Measurements from ENCODE around the gene FAM124A.

FAM124A gene

DNA sequence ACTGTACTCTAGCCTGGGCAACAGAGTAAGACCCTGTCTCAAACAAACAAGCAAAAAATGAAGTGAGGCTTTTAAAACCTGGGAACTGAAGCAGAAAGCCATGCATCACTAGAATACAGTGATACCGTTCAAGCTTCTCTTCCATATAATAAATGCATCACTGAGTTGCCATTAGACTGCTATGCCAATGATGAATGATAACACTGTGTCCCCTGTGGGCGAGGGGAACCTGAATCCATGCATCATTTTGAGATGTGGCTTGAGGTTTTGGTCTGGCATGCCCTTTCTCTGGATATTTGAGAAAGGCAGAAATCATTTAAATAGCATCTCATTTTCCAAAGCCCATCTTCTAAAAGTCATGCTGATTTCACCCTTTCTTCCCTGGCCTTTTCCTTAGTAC lies 1.5 kb upstream of the FAM124A start:
- no peak for DNase-seq (ENCODE audit: low read depth, low spot score)

DNA sequence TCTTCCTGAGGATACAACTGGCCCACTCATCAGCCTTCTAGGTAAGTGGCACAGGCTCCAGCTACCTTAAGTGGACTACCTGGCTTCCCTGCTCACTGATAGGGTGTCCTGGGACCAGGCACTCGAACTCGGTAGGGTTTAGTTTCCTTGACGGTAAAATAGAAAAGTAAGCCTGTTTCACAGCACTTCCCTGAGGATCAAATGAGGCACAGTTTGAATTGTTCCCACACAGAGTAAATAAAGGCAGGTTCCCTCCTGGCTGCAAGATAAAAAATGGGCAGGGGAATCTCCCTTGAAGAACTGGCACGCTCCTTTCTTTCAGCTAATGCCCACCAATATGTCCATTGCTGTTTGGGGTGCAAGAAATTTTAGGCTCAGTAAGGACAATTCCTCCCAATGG lies 1.1 kb upstream of the FAM124A start:
- no peak for DNase-seq (ENCODE audit: low read depth, low spot score)

DNA sequence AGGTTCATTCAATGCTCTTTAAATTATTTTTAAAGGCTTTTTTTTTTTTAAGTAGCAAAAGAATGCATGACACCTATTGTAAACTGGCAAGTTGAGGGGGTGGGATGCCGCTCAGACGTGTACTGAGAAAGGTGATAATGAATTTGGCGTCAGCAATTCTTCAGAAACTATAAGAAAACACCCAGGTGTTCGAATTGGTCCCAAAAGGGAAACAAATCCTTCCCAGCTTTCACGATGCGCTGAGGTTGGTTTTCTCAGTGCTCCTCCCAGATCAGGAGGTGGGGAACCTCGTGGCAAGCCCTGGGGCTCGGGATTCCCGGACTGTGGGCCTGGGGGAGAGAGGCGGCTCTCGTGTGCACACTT lies 543 bp upstream of the FAM124A start:
- no peak for DNase-seq (ENCODE audit: low read depth, low spot score)

DNA sequence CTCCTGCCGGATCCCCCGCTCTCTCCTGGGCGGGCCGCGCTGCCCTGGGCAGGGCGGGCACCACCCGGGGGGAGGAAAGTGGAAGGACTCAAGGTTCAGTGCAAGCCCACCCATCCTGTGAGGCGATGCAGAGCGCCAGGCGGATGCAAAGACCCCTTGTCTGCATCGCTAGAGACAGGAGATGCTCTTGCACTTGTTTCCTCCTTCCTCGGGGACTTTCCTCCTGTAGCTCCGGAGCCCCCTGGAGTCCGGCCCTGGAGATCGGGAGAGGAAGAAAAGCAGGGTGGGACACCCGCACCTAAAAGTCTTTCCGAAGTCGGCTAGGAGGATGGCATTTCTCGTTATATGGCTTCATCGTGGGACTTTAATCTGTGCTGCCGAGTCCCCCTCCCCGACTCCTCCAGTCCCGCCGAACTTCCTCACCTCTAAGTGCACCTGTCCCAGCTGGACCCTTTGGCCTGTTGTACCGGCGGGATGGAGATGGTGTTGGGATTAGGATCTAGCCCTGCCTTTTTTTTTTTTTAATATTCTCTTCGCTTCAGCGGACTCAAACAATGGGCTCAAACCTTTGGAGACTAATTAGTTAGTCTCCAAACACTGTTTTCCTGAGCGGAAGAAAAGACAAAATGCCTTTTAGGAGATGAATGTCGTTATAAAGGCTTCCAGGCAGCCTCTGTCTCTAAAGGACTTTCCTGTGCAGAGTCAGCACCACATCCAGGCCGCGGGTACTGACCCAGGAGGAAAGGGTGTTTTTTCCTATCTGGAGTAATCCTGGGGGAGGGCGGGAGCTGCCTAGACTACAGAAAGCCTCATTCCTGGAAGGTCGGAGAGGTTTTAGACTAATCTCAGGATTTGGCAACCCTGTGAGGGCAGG lies 725 bp downstream of the FAM124A start:
- no peak for DNase-seq (ENCODE audit: low read depth, low spot score)

DNA sequence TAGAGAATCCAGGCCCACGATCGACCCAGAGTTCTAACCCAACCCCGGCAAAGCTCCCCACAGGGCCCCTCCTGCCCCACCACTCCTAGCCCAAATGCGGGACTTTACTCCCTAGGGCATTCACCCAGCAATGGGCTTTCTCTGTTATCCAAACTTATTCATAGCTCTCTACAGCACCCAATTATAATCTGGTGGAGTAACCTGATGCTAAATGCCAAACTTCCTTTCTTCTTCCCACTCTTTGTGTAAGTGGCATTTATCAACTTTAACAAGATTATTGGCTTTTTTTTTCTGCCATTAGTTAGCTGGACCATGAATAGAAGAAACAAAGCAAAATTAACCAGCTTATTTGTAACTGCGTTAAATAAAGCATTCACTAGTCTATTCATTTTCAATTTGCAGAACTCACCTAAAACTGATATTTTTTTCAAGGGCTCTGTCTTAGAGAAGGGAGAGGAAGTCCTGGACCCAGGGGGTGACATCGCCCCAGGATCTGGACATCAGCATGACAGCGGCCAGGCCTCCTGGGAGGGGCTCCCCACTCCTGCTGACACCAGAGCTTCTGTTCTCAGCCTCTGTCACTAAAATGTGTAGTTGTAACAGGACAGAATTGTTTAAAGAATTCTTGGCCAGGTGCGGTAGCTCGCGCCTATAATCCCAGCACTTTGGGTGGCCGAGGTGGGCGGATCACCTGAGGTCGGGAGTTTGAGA lies 1.5 kb downstream of the FAM124A start:
- DNase-seq (ENCODE audit: low read depth, low spot score) = no peak

DNA sequence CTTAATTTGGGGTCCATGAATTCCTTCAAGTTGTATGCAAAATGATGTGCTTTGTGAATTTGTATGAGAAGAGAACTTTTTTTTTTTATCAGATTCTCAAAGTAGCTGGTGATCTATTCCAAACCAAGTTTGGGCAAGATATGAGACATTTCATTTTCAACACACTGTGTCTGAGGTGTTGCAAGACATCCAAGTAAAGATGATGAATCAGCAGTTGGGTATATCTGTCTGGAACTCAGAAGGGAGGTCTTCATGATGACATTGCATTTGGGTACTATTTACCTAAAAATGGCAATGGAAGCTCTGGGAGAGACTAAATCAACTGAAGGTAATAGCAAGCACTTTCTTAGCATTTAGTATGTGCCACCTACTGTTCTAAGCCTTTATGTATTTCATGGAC lies 2.8 kb downstream of the FAM124A start:
- DNase-seq (ENCODE audit: low read depth, low spot score) = no peak

DNA sequence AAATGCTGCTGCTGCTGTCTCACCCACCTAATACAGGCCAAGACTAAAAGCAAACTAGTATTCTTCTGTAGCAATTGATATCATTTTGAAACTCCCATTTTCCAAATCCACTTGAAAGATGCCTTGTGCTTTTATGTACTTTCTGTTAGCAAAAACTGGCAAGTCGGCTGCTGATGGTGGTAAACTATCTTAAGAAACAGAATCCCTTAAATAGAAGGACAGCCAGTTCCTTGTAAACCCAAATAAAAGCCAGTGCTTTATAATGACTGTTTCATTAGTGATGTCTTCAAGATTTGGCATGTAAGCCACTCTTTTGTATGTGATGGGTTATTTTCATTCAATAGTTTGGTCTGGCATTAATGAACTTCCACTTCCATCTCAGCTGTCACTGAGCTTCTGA lies 5.2 kb downstream of the FAM124A start:
- DNase-seq (ENCODE audit: low read depth, low spot score) = no peak

DNA sequence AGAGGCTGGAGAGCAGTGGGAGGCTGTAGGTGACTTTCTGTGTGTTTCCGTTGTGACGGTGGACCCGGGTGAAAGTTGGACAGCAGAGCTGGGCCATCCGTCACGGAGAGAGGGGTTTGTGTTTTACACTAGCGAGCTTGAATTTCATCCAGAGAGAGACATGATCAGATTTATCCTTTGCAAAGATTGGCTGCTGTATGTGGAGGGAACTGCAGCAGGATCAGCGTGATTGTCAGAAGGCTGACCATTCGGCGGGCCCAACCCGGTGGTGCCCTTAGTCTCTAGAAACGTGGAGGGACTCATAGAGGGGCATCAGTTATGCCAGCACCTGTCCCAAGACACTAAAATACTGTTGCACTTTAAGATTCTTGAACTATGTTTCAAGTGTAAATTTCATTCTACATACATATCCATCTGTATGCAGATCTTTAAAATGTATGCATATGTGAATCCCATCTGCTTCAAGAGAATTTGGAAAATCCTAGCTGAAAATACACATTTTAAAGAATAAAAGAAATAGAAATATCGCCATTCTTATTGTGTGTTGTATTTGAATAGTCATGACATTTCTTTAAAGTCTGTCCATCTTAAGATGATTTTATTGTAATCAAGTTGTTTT lies 7.0 kb downstream of the FAM124A start:
- no peak for DNase-seq (ENCODE audit: low read depth, low spot score)

DNA sequence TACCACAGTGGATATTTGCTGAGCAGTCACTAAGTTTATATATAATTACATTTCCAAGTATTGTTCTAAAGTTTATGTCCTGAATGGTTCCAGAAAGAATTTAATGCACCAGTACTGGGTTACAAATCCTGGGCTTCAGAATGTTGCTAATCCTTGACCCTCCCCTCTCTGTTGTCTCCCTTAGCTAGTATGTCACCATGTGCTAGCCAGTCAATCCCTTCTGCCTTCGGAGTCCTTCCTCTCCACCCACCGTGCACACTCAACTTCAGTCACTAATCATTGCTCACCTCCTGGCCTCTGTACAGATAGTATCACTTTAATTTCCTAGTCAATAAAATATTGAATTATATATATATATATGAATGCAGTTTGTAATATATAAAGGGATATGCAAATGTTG lies 7.5 kb downstream of the FAM124A start:
- no peak for DNase-seq (ENCODE audit: low read depth, low spot score)

DNA sequence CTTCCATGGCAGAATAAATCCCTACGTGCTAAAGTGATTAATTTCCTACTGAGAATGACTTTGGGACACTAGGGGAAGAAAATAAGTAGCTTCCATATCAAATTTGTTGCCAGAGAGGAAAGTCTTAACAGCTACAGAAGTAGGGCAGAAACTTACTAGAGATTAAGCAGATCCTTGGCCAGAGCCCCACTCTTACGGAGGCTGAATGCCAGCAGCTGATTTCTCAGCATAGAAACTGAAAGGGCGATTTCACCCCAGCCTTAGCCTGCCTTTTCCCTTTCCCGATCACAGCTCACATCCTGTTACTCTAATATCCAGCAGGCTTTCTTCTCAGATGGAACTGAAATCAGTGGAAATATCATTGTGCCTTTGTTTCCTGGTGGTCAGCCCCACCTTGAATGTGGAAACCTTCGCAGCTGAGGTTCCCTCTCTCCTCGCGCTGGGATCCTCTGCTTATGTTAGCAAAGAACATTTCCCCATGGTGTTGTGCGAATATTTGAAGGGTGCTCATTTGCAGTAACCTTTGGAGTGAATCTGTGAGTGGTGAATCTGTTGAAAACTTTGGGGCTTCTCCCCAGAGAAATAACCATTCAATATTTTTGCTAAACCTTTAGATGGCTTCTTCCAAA lies 8.4 kb downstream of the FAM124A start:
- DNase-seq (ENCODE audit: low read depth, low spot score) = peak; percentile 13

DNA sequence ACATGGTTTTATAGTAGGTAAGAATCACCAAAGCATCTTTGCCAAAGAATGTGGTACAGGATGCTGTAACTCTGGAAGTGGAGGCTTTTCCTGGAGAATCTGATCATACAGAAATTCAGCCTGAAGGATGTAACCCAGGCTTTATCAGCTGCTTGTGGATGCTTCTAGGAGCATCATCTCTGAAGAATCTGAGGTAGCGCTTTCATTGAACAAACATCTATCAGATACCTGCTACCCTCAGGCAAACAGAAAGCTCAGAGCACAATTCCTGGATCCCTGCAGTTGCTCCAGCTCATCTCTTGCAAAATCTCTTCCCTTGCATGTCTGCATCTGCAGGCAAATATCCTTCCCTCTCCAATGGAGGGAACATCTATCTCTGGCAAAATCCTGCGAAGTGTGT lies 9.3 kb downstream of the FAM124A start:
- DNase-seq (ENCODE audit: low read depth, low spot score) = no peak

DNA sequence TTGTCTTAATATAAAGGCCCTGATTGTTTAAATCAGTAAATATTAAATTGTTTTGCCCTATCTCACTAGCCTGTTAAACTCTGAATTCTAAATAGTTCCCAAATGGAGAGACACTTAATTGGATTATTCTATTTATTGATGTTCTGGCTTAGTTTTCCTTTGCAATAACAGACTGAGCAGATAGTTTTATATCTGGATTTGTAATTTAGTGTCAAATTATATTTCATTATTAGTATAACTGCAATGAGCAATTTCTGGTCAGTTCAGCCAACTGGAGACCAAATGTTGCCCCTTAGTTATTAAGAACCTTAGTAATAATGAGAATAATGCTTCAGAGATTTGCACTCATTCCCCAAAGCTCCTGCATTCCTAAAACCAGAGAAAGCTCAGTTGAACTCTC lies 10.1 kb downstream of the FAM124A start:
- DNase-seq (ENCODE audit: low read depth, low spot score) = no peak

DNA sequence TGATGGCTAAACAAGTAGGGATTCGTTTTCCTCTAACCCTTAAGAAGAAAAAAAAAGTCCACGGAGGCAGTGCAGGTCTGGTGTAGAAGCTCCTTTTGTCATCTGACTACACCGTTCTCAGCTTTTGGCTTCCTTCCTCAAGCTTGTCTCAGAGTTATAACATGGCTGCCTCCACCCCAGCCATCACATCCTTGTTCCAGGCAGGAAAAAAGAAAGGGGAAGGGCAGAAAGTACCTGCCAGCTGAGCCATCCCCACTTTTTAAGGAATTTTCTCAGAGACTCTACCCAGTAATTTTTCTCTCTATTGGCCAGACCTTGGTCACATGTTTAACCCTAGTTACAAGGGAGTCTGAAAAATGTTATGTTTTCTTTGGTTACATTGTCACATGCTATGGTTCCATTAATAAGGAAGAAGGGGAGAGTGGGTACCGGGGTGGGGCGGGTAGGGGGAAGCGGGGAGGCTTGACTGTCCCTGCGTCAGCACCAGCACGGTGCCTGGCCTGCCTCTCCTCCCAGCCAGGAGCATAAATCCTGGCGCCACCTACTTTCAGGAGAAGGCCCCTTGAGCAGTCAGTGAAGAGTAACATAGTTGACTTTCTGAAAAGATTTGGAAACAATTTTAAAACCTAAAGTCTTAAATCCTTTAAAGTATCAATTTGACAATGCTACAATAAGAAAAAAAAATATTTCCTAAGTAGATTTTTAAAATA lies 11.1 kb downstream of the FAM124A start:
- DNase-seq (ENCODE audit: low read depth, low spot score) = no peak

DNA sequence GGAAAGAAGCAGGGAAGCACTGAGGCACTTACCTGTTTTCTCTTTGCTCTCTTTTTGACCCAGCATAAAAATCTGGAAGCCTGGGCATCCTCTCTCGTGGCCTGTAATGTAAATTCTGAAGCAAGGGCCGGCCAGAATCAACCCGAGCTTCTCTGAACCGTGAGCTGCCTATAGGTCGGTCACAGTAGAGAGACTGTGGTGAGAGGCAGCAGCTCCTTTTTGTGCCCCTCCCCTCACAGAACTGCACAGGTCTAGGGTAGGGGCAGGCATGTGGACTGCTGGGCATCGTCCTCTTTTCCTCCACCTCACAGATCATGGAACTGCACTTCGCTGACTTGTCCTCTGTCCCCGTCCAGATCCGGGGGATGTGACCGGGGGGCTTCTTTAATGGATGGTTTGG lies 12.5 kb downstream of the FAM124A start:
- no peak for DNase-seq (ENCODE audit: low read depth, low spot score)

DNA sequence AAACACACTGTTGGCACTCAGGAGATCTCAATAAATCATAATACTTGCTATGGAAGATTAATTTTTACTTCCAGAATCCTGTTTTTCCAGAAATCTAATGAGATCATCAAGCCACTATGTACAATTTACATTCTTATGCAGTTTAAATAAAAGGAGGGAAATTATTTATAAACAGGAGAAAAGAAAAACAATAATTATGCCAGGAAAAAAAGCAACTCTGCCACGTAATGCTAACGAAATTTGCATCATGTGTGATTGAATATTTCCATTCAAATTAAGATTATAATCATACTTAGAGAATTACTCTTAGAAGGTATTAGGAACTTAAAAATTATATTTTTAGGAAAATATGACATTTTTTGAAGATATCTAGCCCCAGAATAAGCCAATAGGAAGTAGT lies 13.0 kb downstream of the FAM124A start:
- no peak for DNase-seq (ENCODE audit: low read depth, low spot score)

DNA sequence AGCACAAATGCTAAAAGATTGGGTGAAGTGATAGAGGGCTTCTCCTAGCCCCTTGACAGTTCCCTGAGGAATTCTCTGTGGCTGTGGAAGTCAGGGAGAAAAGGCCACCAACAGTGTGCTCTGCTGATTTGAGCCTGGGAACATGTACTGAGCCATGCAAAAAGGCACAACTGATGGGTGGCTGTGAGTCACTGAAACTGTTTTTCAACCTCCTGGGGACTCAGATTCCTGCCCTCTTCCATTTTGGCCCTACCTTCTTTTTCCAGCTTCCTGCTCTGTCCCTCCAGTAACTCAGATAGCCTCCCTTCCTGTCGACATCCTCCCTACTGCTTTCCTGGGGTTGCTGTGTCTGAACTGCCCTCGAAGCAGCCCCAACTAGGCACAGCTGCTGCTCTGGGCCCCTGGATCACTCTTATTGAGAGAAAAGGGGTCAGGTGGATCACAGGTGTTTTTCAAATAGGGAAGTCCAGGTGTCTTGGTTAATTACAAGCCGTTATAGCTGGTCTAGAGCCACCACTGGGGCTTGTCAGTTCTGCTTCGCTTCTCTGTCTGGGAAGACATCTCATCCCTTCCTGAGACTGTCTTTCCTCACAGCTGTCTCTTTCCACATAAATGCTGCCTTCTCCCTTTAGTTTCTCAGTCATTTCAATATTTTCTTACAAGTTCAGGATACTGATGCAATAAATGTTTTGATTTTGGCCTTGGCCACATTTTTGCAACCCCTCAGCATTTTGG lies 13.7 kb downstream of the FAM124A start:
- DNase-seq (ENCODE audit: low read depth, low spot score) = no peak

DNA sequence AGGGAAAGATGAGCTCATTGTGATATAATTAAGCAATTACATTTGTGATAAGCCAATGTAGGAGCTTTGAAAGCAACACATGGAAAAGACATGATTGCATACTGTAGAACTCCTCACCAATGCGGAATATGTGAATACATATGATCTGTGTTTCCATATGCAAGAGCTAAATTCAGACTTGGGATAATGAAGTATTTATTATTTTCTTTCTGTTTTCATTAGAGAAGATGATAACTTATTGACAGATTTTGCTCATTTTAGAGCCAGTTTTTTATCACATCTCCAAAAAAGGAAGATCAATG lies 14.2 kb downstream of the FAM124A start:
- DNase-seq (ENCODE audit: low read depth, low spot score) = no peak

DNA sequence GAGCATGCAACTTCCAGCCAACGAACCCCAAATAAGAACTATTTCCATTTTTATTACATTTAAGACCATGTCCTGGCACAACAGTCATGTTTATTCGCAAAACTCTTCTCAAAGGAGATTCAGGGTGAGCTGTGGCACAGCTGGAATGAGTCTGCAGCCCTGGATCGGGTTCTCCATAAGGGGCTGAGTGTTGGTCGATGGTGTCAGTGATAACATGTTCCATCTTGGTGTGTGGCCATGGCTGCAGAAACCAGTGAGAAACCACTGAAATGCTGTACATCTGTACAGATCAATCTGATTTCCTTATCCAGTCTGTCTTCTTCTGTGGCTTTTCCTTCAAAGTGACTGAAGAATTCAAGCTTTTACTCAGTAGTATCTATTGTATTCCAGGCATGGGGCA lies 15.2 kb downstream of the FAM124A start:
- DNase-seq (ENCODE audit: low read depth, low spot score) = no peak

DNA sequence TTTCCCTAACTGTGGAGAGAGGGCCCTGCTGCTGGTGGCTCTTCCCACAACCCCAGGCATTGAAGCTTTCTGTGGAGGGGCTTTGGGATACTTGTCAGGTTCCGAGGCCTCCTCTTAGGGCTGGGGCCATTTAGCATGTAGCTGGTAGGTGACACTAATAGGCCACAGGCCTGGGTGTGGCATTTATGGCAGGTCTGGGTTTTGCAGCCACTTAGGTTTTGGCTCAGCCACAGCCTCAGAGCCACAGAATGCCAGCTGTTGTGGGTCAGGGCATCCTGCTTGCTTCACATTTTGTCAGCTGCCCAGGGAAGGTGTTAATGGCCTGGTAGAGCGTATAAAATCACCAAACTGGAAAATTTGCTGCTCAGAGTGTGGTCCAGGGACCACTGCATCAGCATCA lies 15.7 kb downstream of the FAM124A start:
- DNase-seq (ENCODE audit: low read depth, low spot score) = no peak

DNA sequence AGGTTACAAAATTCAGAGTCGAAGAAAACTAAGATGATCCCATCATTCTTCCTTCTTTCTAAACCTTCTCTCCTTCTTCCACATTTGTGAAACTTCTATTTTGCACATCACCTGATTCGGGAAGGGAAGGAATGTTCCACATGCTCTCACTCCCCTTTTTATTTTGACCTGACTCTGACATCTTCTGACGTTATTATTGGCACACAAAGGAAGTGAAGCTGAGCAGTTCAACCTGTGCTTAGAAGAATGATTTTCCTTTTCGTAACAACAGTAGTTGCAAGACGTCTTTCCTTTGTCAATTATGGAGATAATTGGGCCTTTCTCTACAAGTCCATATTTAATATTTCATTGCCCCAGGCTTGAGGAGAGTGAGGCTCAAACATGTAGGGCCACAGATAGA lies 18.0 kb downstream of the FAM124A start:
- DNase-seq (ENCODE audit: low read depth, low spot score) = no peak

DNA sequence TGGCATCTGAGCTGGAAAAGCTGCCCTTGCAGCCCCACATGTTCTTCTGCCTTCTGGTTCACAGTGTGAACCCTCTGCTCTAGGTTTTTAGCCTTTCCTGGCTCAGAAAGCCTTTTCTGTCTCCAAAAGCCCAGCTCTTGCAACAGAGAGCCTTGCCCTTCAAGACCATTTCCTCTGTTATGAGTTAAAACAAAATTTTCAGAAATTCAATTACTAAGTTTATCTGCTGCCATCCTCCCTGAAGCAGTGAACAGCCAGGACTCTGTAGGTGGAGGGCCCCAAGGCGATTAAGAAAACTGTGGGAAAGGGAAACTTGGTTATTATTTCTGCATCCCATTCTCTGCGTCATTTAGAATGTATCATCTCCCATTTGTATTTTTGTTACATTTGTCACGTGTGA lies 18.8 kb downstream of the FAM124A start:
- DNase-seq (ENCODE audit: low read depth, low spot score) = no peak
